A549 (cell line): ENCODE data around the gene CYGB.

Source experiments
- EHMT2 ChIP-seq: fragments of 200-600 bp; sonication (generic); IDR thresholded peaks from 2 replicates; pipeline ENCODE4 v1.6.1; 2016; ENCODE audit warnings: antibody characterized with exemption, low read depth, mild to moderate bottlenecking, moderate library complexity
- HEYL ChIP-seq: fragments of 250-450 bp; sonication (Bioruptor Pico); IDR thresholded peaks from 2 replicates; pipeline ENCODE4 v1.8.0; 2021; ENCODE audit warnings: mild to moderate bottlenecking, moderate library complexity
- POLR2A ChIP-seq: IDR thresholded peaks from 2 replicates; pipeline ENCODE4 v1.6.1; 2012; ENCODE audit warnings: mild to moderate bottlenecking, low read length
- RAD21 ChIP-seq, 2 experiments: fragments of >200 bp in 1 of 2; sonication (Bioruptor Twin) in 1 of 2; formaldehyde crosslinking in 1 of 2; IDR thresholded peaks in 1 of 2; conservative IDR thresholded peaks in 1 of 2; 2 replicates in 1 of 2; 3 replicates in 1 of 2; pipeline ENCODE4 v1.6.1; 2012 to 2018; ENCODE audit warnings: inconsistent platforms in 1 of 2
- SREBF2 ChIP-seq: fragments of 450-650 bp; IDR thresholded peaks from 2 replicates; pipeline ENCODE4 v1.6.1; 2014; ENCODE audit warnings: mild to moderate bottlenecking, moderate library complexity
- TF ChIP-seq, protein P1 (sequence below): fragments of 250-450 bp; sonication (Bioruptor Pico); IDR thresholded peaks from 2 replicates; pipeline ENCODE4 v1.5.0; 2021; ENCODE audit warnings: mild to moderate bottlenecking, moderate library complexity, borderline replicate concordance
- TF ChIP-seq, protein P2 (sequence below): fragments of >200 bp; sonication (Bioruptor Twin); formaldehyde crosslinking; IDR thresholded peaks from 3 replicates; pipeline ENCODE4 v1.5.1; 2016

DNA sequence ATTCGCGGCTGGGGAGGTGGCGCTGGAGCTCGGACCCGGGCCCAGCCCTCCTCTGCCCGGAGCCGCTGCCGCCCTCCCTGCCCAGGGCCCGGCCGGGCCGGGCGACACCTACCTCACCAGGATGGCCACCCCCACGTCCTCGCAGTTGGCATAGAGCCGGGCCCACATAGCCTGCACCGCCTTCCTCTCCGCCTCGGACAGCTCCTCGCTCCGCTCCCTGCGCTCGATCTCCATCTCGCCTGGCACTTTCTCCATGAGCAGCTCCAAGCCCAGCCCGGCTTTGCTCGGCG is 276 bp downstream of the CYGB start:
- TF ChIP-seq EHMT2 (no peak), RAD21 (conservative IDR thresholded peaks at IDR 0.05 in 1 of 2, IDR thresholded peaks at IDR 0.05 in 1 of 2) (no peak), POLR2A (no peak), HEYL (CRISPR knock-in tag) (no peak), SREBF2 (no peak)
- TF ChIP-seq, protein P1, sequence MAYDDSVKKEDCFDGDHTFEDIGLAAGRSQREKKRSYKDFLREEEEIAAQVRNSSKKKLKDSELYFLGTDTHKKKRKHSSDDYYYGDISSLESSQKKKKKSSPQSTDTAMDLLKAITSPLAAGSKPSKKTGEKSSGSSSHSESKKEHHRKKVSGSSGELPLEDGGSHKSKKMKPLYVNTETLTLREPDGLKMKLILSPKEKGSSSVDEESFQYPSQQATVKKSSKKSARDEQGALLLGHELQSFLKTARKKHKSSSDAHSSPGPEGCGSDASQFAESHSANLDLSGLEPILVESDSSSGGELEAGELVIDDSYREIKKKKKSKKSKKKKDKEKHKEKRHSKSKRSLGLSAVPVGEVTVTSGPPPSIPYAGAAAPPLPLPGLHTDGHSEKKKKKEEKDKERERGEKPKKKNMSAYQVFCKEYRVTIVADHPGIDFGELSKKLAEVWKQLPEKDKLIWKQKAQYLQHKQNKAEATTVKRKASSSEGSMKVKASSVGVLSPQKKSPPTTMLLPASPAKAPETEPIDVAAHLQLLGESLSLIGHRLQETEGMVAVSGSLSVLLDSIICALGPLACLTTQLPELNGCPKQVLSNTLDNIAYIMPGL (CRISPR knock-in tag), result no peak
- TF ChIP-seq, protein P2, sequence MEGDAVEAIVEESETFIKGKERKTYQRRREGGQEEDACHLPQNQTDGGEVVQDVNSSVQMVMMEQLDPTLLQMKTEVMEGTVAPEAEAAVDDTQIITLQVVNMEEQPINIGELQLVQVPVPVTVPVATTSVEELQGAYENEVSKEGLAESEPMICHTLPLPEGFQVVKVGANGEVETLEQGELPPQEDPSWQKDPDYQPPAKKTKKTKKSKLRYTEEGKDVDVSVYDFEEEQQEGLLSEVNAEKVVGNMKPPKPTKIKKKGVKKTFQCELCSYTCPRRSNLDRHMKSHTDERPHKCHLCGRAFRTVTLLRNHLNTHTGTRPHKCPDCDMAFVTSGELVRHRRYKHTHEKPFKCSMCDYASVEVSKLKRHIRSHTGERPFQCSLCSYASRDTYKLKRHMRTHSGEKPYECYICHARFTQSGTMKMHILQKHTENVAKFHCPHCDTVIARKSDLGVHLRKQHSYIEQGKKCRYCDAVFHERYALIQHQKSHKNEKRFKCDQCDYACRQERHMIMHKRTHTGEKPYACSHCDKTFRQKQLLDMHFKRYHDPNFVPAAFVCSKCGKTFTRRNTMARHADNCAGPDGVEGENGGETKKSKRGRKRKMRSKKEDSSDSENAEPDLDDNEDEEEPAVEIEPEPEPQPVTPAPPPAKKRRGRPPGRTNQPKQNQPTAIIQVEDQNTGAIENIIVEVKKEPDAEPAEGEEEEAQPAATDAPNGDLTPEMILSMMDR, result no peak
